Spinal cord (tissue), 10 donors: ENCODE measurements around the gene TMTC3. TPM values are rescaled to one million over a fixed set of nuclear protein-coding genes. Genes with fewer than 3 reads are reported as not detected.

Experiments
- DNase-seq, 6 donors: peaks; one replicate each; pipeline versions ENCODE4 v3.0.0 to v3.0.0-alpha.2; 2013 to 2015; ENCODE audit warnings: low spot score in 6 of 6, low read depth in 4 of 6
- H3K27ac ChIP-seq: one replicate; pipeline ENCODE4 v1.5.1; 2013; ENCODE audit warnings: low read depth, low read length, control low read depth
- H3K27me3 ChIP-seq: one replicate; pipeline ENCODE4 v1.6.1; 2013; ENCODE audit warnings: low read length; ENCODE audit not compliant: control insufficient read depth, insufficient read depth
- H3K36me3 ChIP-seq: one replicate; pipeline ENCODE4 v1.6.1; 2013; ENCODE audit warnings: low read length; ENCODE audit not compliant: control insufficient read depth, insufficient read depth
- H3K4me1 ChIP-seq: one replicate; pipeline ENCODE4 v1.6.1; 2013; ENCODE audit warnings: low read length; ENCODE audit not compliant: control insufficient read depth, insufficient read depth
- H3K4me3 ChIP-seq: one replicate; pipeline ENCODE4 v1.5.1; 2013; ENCODE audit warnings: low read depth, low read length, control low read depth
- H3K9me3 ChIP-seq: one replicate; pipeline ENCODE4 v1.6.1; 2013; ENCODE audit warnings: low read length; ENCODE audit not compliant: control insufficient read depth, insufficient read depth
- WGBS: methylation state at CpG from one replicate; pipeline ENCODE4 v1.1.5; 2013; ENCODE audit warnings: missing lambda C conversion rate; ENCODE audit not compliant: insufficient coverage; 5-methylcytosine and 5-hydroxymethylcytosine counted together
- long read RNA-seq, 4 donors: transcript quantifications; one replicate each; lab custom pipeline, GENCODE V29; 2026
- polyA plus RNA-seq, 2 donors: library from polyadenylated mRNA; unstranded; fragments of 120-200 nt; gene quantifications; one replicate each; pipeline ENCODE4 v1.2.1, GENCODE V29; 2013; ENCODE audit not compliant: insufficient read length in 2 of 2
- total RNA-seq, 2 donors: library from RNA; depleted of rRNA in 1 of 2; stranded (reverse); fragments of 120-200 nt in 1 of 2; fragments of >200 nt in 1 of 2; gene quantifications; one replicate each; pipeline versions ENCODE4 v1.2.3 to v1.2.4, GENCODE V29; 2013 to 2014
- donor health status: healthy.

The TMTC3 gene
- total RNA-seq (10 to 100 TPM; 32.0 to 46.5 TPM), polyA plus RNA-seq (10 to 100 TPM in 1 of 2 donors, 1 to 10 TPM in 1; 9.4 to 12.5 TPM)
- long read RNA-seq, donor 1 = 0 reads
- long read RNA-seq, donor 2 = 0 reads
- long read RNA-seq, donor 3, full-length matches to known transcripts = 1 of 1 reads
- long read RNA-seq, donor 3, partial matches to known transcripts = 0 of 1 reads
- long read RNA-seq, donor 3, other reads (novel, unspliced or antisense) = 0 of 1 reads
- long read RNA-seq, donor 4, full-length matches to known transcripts = 1 of 1 reads
- long read RNA-seq, donor 4, partial matches to known transcripts = 0 of 1 reads
- long read RNA-seq, donor 4, other reads (novel, unspliced or antisense) = 0 of 1 reads

DNA sequence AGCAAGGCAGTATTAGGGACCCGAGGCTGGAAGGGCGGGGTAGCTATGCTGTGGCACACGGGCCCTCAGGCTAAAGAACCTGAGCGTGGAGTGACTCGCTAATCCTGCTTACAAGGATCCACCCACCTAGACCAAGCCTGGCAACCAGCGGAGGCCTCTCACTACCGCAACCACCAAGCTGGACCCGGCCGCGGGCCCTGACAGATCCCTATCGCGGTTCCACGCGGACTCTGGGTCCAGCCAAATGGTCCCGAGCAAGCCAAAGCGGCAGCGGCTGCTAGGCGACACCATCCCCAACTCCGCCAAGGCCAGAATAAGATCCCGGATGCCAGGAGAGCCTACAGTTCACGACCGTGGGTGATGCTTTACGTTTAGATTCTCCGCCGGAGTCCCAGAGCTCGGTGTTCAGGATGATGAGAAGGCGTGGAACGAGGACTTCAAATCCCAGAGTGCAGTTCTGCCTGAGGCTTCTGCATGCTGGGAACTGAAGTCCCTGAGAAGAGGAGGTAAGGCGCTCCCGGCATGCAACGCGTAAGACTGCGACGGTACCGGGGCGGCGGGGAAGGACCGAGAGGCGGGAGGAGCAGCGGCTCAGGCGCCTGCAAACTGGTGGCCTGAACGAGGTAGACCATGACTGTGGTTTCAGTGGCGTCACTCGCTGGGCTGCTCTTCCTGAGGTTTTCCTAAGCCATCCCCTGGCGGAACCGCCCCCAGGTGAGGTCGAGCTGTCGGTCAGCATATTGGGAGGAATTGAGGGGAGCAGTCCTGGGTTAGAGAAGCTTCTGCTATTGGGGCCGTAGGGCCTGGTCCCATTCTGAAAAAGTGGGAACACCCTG, at the start of gene TMTC3, which contains the start of gene CEP290:
Gene TMTC3 (plus strand): TSS at position 534 of the 836 bp plus-strand sequence. CDS start 6,009 bp downstream, outside the sequence.
Gene CEP290 (minus strand): TSS at position 315 of the 836 bp plus-strand sequence. CDS start 781 bp downstream, outside the sequence.
- peak; percentile 98 to 100 (median 98) for DNase-seq
- Histone ChIP-seq H3K4me3 (peak within 1 kb of the TSS; percentile 100), H3K27ac (peak within 1 kb of the TSS; percentile 96), H3K4me1 (peaks cover 5% of the 10 kb centered on the region), H3K9me3 (no peaks in the 10 kb centered on the region), H3K36me3 (peaks cover 8% of the 10 kb centered on the region), H3K27me3 (no peaks in the 10 kb centered on the region)
- WGBS = under 1% methylated on average over 49 of the region's 49 CpGs

DNA sequence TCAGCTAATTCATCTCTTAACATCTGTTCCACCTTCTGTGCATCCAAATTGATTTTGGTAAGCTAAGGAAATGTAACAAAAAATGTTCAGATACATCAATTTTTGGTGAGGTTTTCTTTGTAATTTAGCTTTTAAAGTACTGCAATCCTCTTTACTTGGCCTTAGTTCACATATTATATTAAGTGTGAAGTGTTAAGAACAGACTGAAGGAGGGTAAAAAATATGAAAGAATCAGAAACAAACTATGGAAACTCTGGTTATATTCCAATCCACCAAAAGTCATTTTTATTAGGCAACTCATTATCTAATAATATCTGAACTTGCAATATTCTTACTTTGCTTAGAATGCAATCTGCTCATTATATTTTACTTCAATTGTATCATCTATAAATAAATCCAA, 49.3 kb upstream of the TMTC3 start:
- DNase-seq = peak in 2 of 6 donors; percentile 5 to 46

GRCh38 chr12:88093573-88093972, 48.5 kb upstream of the TMTC3 start:
- H3K4me1 ChIP-seq = no peaks in the 10 kb centered on the region
- no peak overlapping the region for H3K4me3 ChIP-seq
- no CpG with 5 or more reads among the region's 4 CpGs for WGBS
- peaks cover 12% of the 10 kb centered on the region for H3K36me3 ChIP-seq
- no peaks in the 10 kb centered on the region for H3K9me3 ChIP-seq
- no peak overlapping the region for H3K27ac ChIP-seq
- DNase-seq = no peak
- no peaks in the 10 kb centered on the region for H3K27me3 ChIP-seq

More for the DNA sequence above, 49.3 kb upstream of the TMTC3 start:
- Histone ChIP-seq H3K9me3 (no peaks in the 10 kb centered on the region), H3K36me3 (peaks cover 12% of the 10 kb centered on the region), H3K4me3 (no peak overlapping the region), H3K27ac (no peak overlapping the region), H3K27me3 (no peaks in the 10 kb centered on the region), H3K4me1 (no peaks in the 10 kb centered on the region)

GRCh38 chr12:88108021-88108420, 34.1 kb upstream of the TMTC3 start:
- H3K27me3 ChIP-seq = no peaks in the 10 kb centered on the region
- H3K4me1 ChIP-seq = no peaks in the 10 kb centered on the region
- no peak for DNase-seq
- no peaks in the 10 kb centered on the region for H3K9me3 ChIP-seq
- no peak overlapping the region for H3K27ac ChIP-seq
- H3K4me3 ChIP-seq = no peak overlapping the region
- peaks cover 4% of the 10 kb centered on the region for H3K36me3 ChIP-seq
- WGBS = 100% methylated on average over 1 of the region's 2 CpGs

- DNase-seq = peak in 5 of 6 donors; percentile 8 to 81 (median 22)
- H3K36me3 ChIP-seq = peaks cover 4% of the 10 kb centered on the region
- no peak overlapping the region for H3K4me3 ChIP-seq
- no peaks in the 10 kb centered on the region for H3K4me1 ChIP-seq
- no CpG with 5 or more reads among the region's 1 CpG for WGBS
- H3K9me3 ChIP-seq = no peaks in the 10 kb centered on the region
- no peaks in the 10 kb centered on the region for H3K27me3 ChIP-seq
- no peak overlapping the region for H3K27ac ChIP-seq
Measured at GRCh38 chr12:88111074-88111652, 30.9 kb upstream of the TMTC3 start.

DNA sequence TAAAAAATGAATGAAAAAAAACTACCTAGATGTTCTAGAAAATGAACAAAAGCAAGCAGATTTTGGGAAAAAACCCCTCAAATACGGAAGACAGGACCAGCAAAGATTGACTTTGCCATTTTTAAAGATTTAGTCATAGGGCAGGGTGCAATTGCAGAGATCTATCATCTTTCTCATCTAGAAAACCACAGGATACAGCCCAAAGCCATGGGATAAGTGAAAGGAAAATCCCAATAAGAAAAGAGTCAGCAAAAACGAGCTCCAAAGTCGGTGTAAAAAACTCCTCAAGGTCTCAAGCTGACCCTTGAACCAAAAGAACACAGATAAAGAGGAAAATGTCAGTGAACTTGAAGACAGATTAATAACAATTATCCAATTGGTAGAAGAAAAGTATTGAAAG, 28.2 kb upstream of the TMTC3 start:
- H3K4me3 ChIP-seq = no peak overlapping the region
- peaks cover 8% of the 10 kb centered on the region for H3K36me3 ChIP-seq
- H3K27me3 ChIP-seq = no peaks in the 10 kb centered on the region
- WGBS = no CpG with 5 or more reads among the region's 3 CpGs
- DNase-seq = no peak
- H3K9me3 ChIP-seq = no peaks in the 10 kb centered on the region
- H3K27ac ChIP-seq = no peak overlapping the region
- H3K4me1 ChIP-seq = no peaks in the 10 kb centered on the region

DNA sequence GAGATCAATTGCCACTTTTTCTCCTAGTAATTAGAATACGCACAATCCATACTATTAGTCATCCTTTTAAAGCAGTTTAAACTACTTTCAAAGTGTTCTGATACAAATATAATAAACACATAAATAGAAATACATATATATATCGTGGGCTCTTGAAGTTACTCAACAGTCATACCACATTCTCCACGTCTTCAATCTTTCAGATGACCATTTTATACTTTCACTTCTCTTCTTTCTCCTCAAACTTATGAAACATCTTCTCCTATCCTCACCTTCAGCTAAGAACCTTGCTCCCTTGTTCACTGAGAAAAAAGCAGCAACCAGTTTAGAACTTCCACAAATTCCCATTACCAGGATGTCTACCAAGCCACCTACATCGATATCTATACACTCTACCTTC, 19.4 kb upstream of the TMTC3 start:
- WGBS = 50% methylated on average over 2 of the region's 4 CpGs
- no peak for DNase-seq

DNA sequence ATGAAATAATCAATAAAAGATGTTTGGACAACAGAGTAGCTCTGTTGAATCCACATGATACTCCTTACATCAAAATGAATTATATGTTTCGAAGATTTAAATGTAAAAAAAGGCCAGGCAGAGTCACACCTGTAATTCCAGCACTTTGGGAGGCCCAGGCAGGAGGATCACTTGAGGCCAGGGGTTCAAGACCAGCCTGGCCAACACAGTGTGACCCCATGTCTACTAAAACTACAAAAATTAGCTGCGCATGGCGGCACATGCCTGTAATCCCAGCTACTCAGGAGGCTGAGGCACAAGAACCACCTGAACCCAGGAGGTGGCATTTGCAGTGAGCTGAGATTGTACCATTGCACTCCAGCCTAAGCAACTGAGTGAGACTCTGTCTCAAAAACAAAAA, 15.0 kb upstream of the TMTC3 start:
- Histone ChIP-seq H3K9me3 (no peaks in the 10 kb centered on the region), H3K36me3 (peaks cover 3% of the 10 kb centered on the region), H3K27ac (no peak overlapping the region), H3K4me1 (no peaks in the 10 kb centered on the region), H3K27me3 (no peaks in the 10 kb centered on the region), H3K4me3 (no peak overlapping the region)
- no peak for DNase-seq
- WGBS = 94% methylated on average over 2 of the region's 3 CpGs

More for the DNA sequence above, 19.4 kb upstream of the TMTC3 start:
- H3K36me3 ChIP-seq = peaks cover 6% of the 10 kb centered on the region
- H3K27me3 ChIP-seq = no peaks in the 10 kb centered on the region
- no peaks in the 10 kb centered on the region for H3K4me1 ChIP-seq
- no peaks in the 10 kb centered on the region for H3K9me3 ChIP-seq
- H3K27ac ChIP-seq = no peak overlapping the region
- H3K4me3 ChIP-seq = no peak overlapping the region

- H3K9me3 ChIP-seq = no peaks in the 10 kb centered on the region
- WGBS = no CpG with 5 or more reads among the region's 3 CpGs
- no peak for DNase-seq
- no peaks in the 10 kb centered on the region for H3K4me1 ChIP-seq
- H3K27ac ChIP-seq = no peak overlapping the region
- H3K27me3 ChIP-seq = no peaks in the 10 kb centered on the region
- H3K36me3 ChIP-seq = peaks cover 3% of the 10 kb centered on the region
- H3K4me3 ChIP-seq = no peak overlapping the region
Measured at GRCh38 chr12:88127855-88128254, 14.3 kb upstream of the TMTC3 start.
